WTC11 (cell line): Measurements from ENCODE around the gene CNPY1. TPM values are rescaled to one million over a fixed set of nuclear protein-coding genes. Genes with fewer than 3 reads are reported as not detected.

Experiments used
- ATAC-seq: fragments of 200-7000 bp; cut with Tn5 transposase; 2 replicates; pipeline ENCODE4 v1.10.0; 2021; ENCODE audit warnings: mild to moderate bottlenecking, moderate library complexity
- CTCF ChIA-PET: fragments of 300-600 bp; sonication (Branson Sonifier 250); formaldehyde crosslinking; loops from one replicate; lab custom pipeline; 2021; ENCODE audit warnings: antibody characterized with exemption; lab: Charles Lee
- POLR2A ChIA-PET: fragments of 350-600 bp; sonication (Branson Sonifier 250); formaldehyde crosslinking; loops from one replicate; lab custom pipeline; 2021; ENCODE audit warnings: antibody characterized with exemption; lab: Charles Lee
- DNase-seq: peaks from one replicate; pipeline ENCODE4 v3.0.0; 2021; ENCODE audit warnings: low spot score
- H3K27ac Mint-ChIP-seq: 2 replicates; pipeline ENCODE4 v1.8.0; 2021; ENCODE audit warnings: mixed read lengths
- H3K27me3 Mint-ChIP-seq: 2 replicates; pipeline ENCODE4 v1.8.0; 2021; ENCODE audit warnings: low read depth, mild to moderate bottlenecking, moderate library complexity, mixed read lengths
- H3K36me3 Mint-ChIP-seq: 2 replicates; pipeline ENCODE4 v1.8.0; 2021; ENCODE audit warnings: mixed read lengths
- H3K4me1 Mint-ChIP-seq: 2 replicates; pipeline ENCODE4 v1.8.0; 2022; ENCODE audit warnings: mixed read lengths
- H3K4me3 Mint-ChIP-seq: 2 replicates; pipeline ENCODE4 v1.8.0; 2021; ENCODE audit warnings: mild to moderate bottlenecking, moderate library complexity, mixed read lengths
- H3K9me3 Mint-ChIP-seq: 2 replicates; pipeline ENCODE4 v1.8.0; 2021; ENCODE audit warnings: mixed read lengths
- CBFB ChIP-seq: sonication (generic); formaldehyde crosslinking; IDR thresholded peaks from 2 replicates; pipeline ENCODE4 v1.8.1; 2022; ENCODE audit warnings: mild to moderate bottlenecking, low read depth, missing genetic modification reagents
- CREB1 ChIP-seq: sonication (generic); formaldehyde crosslinking; IDR thresholded peaks from 2 replicates; pipeline ENCODE4 v1.8.0; 2023; ENCODE audit warnings: mild to moderate bottlenecking, missing genetic modification reagents
- E2F4 ChIP-seq: sonication (generic); formaldehyde crosslinking; IDR thresholded peaks from 2 replicates; pipeline ENCODE4 v1.8.1; 2022; ENCODE audit warnings: low read depth, mild to moderate bottlenecking, moderate library complexity, missing genetic modification reagents, borderline replicate concordance
- FOXJ3 ChIP-seq: sonication (generic); formaldehyde crosslinking; IDR thresholded peaks from 2 replicates; pipeline ENCODE4 v1.9.0; 2021; ENCODE audit warnings: missing genetic modification reagents, mild to moderate bottlenecking, borderline replicate concordance
- GABPB1 ChIP-seq: sonication (generic); formaldehyde crosslinking; IDR thresholded peaks from 2 replicates; pipeline ENCODE4 v1.8.1; 2023; ENCODE audit warnings: mild to moderate bottlenecking, missing genetic modification reagents
- MAX ChIP-seq: sonication (generic); formaldehyde crosslinking; IDR thresholded peaks from 2 replicates; pipeline ENCODE4 v1.8.0; 2022; ENCODE audit warnings: mild to moderate bottlenecking, missing genetic modification reagents
- NR1H2 ChIP-seq: sonication (generic); formaldehyde crosslinking; IDR thresholded peaks from 2 replicates; pipeline ENCODE4 v1.9.0; 2021; ENCODE audit warnings: mild to moderate bottlenecking, moderate library complexity, missing genetic modification reagents
- RELA ChIP-seq: sonication (generic); formaldehyde crosslinking; IDR thresholded peaks from 2 replicates; pipeline ENCODE4 v1.8.1; 2022; ENCODE audit warnings: missing genetic modification reagents, mild to moderate bottlenecking, borderline replicate concordance
- SMAD3 ChIP-seq: sonication (generic); formaldehyde crosslinking; IDR thresholded peaks from 2 replicates; pipeline ENCODE4 v1.8.0; 2022; ENCODE audit warnings: missing genetic modification reagents, mild to moderate bottlenecking, borderline replicate concordance
- SOX15 ChIP-seq: fragments of 250-450 bp; sonication (Bioruptor Pico); IDR thresholded peaks from 2 replicates; pipeline ENCODE4 v1.9.0; 2021; ENCODE audit warnings: mild to moderate bottlenecking
- TCF7 ChIP-seq: sonication (generic); formaldehyde crosslinking; IDR thresholded peaks from 2 replicates; pipeline ENCODE4 v1.8.0; 2022; ENCODE audit warnings: mild to moderate bottlenecking, low read depth, missing genetic modification reagents, moderate library complexity
- TP53 ChIP-seq: sonication (generic); formaldehyde crosslinking; IDR thresholded peaks from 2 replicates; pipeline ENCODE4 v1.8.1; 2023; ENCODE audit warnings: mild to moderate bottlenecking, missing genetic modification reagents
- ZBTB21 ChIP-seq: sonication (generic); formaldehyde crosslinking; IDR thresholded peaks from 2 replicates; pipeline ENCODE4 v1.8.1; 2023; ENCODE audit warnings: mild to moderate bottlenecking, missing genetic modification reagents, borderline replicate concordance
- ZNF121 ChIP-seq: sonication (generic); formaldehyde crosslinking; IDR thresholded peaks from 2 replicates; pipeline ENCODE4 v1.8.0; 2023; ENCODE audit warnings: missing genetic modification reagents
- ZNF138 ChIP-seq: sonication (generic); formaldehyde crosslinking; conservative IDR thresholded peaks from 2 replicates; pipeline ENCODE4 v1.8.1; 2022; ENCODE audit warnings: mild to moderate bottlenecking, moderate library complexity, missing genetic modification reagents
- ZNF416 ChIP-seq: fragments of 250-450 bp; sonication (Bioruptor Pico); IDR thresholded peaks from 2 replicates; pipeline ENCODE4 v1.9.0; 2021; ENCODE audit warnings: mild to moderate bottlenecking, inconsistent platforms
- total RNA-seq: library from RNA; stranded (reverse); gene quantifications from 3 replicates; pipeline ENCODE4 v1.2.3, GENCODE V29; 2021

The CNPY1 gene
- total RNA-seq, 1 experiment from 2014 or later = 0.09 TPM

GRCh38 chr7:155453296-155454182 is 92.8 kb downstream of the CNPY1 start:
- TF ChIP-seq SMAD3 (no peak), CREB1 (CRISPR knock-in tag) (no peak), GABPB1 (CRISPR knock-in tag) (no peak), TP53 (CRISPR knock-in tag) (no peak), ZNF121 (CRISPR knock-in tag) (no peak), MAX (CRISPR knock-in tag) (no peak)
- Mint-ChIP-seq H3K9me3 (no peaks in the 10 kb centered on the region), H3K27me3 (peaks cover 97% of the 10 kb centered on the region), H3K27ac (no peak overlapping the region), H3K4me3 (no peak overlapping the region), H3K4me1 (peaks cover 38% of the 10 kb centered on the region), H3K36me3 (no peaks in the 10 kb centered on the region; the same call in 1 of the 2 replicates)
- CTCF ChIA-PET = interaction anchor here (1.5 to 3.1 kb wide), 4 partner anchors 41 to 87 kb away, joined by 3 to 10 read pairs (median 4); no protein-coding TSS in a partner anchor
- ATAC-seq (no peak; the same call in 1 of the 2 replicates), DNase-seq (peak; percentile 43)
- POLR2A ChIA-PET = no interaction called here

GRCh38 chr7:155452505-155453295 is 93.7 kb downstream of the CNPY1 start:
- Mint-ChIP-seq H3K27ac (no peak overlapping the region), H3K4me1 (peaks cover 44% of the 10 kb centered on the region), H3K36me3 (no peaks in the 10 kb centered on the region; the same call in 1 of the 2 replicates), H3K4me3 (no peak overlapping the region), H3K27me3 (peaks cover 98% of the 10 kb centered on the region), H3K9me3 (no peaks in the 10 kb centered on the region)
- POLR2A ChIA-PET = no interaction called here
- CTCF ChIA-PET = interaction anchor here (1.6 to 1.7 kb wide), 2 partner anchors 40 to 75 kb away, joined by 4 read pairs; no protein-coding TSS in a partner anchor
- ATAC-seq = no peak
- TF ChIP-seq ZNF416 = no peak
- no peak for DNase-seq

- TF ChIP-seq FOXJ3 (no peak), ZNF138 (CRISPR knock-in tag) (no peak), SOX15 (CRISPR knock-in tag) (no peak), E2F4 (CRISPR knock-in tag) (no peak), CBFB (CRISPR knock-in tag) (no peak), TCF7 (no peak), ZBTB21 (CRISPR knock-in tag) (no peak), RELA (no peak), SMAD3 (no peak), MAX (CRISPR knock-in tag) (no peak), NR1H2 (no peak)
- ATAC-seq (no peak), DNase-seq (no peak)
- ChIA-PET CTCF (no interaction called here), POLR2A (no interaction called here)
- peaks cover 42% of the 10 kb centered on the region for H3K4me1 Mint-ChIP-seq
- no peaks in the 10 kb centered on the region for H3K9me3 Mint-ChIP-seq
- peaks cover 100% of the 10 kb centered on the region for H3K27me3 Mint-ChIP-seq
- no peak overlapping the region for H3K4me3 Mint-ChIP-seq
- no peak overlapping the region for H3K27ac Mint-ChIP-seq
- no peaks in the 10 kb centered on the region; the same call in 1 of the 2 replicates for H3K36me3 Mint-ChIP-seq
Measured at GRCh38 chr7:155451840-155452239, 94.5 kb downstream of the CNPY1 start.

Other genes with a start within 250 kb of the CNPY1 start
- gene INSIG1, start 248.7 kb downstream of the CNPY1 start, total RNA-seq = 32.3 to 41.2 TPM (median 40.1 TPM) in 3 replicates
- not detected in 3 replicates for gene EN2, start 88.4 kb downstream of the CNPY1 start, total RNA-seq
- 77.1 to 81.8 TPM (median 77.9 TPM) in 3 replicates for gene RBM33, start 98.1 kb upstream of the CNPY1 start, total RNA-seq